GM19238 (cell line): ENCODE results near the gene GAB2.
"Not testable (repeated sequence)": the region's sequence is repeated elsewhere in the genome, so short reads cannot be mapped to it uniquely, and the experiment has no call there.

ENCODE experiments used
- DNase-seq: peaks from one replicate; pipeline ENCODE4 v3.0.0; 2011; ENCODE audit warnings: low spot score; ENCODE audit not compliant: insufficient read length

The GAB2 gene

DNA sequence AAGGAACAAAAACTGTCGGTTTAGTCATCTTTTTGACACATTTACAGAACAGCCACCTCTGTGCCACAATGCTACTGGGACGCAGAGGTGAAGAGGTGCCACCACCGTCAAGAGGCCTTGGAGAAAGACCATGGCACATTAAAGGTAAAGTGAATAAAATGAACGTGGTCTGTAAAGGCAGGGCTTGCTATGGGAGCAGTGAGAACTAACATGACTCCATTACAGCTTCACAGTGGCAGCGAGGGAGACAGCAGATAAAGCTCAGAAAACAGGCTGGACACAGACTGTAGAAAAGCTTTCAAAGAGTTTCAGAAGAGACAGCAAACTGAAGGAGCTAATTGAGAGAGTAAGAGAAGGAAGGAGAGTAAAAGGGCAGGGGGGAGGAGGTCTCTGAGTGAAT lies 102.9 kb downstream of the GAB2 start:
- no peak for DNase-seq

- DNase-seq, result no peak
These were observed 103.7 kb downstream of the GAB2 start for GRCh38 chr11:78313898-78314297.

GRCh38 chr11:78313181-78313795 lies 104.3 kb downstream of the GAB2 start:
- no peak for DNase-seq

GRCh38 chr11:78312712-78313111 lies 104.9 kb downstream of the GAB2 start:
- no peak for DNase-seq

DNA sequence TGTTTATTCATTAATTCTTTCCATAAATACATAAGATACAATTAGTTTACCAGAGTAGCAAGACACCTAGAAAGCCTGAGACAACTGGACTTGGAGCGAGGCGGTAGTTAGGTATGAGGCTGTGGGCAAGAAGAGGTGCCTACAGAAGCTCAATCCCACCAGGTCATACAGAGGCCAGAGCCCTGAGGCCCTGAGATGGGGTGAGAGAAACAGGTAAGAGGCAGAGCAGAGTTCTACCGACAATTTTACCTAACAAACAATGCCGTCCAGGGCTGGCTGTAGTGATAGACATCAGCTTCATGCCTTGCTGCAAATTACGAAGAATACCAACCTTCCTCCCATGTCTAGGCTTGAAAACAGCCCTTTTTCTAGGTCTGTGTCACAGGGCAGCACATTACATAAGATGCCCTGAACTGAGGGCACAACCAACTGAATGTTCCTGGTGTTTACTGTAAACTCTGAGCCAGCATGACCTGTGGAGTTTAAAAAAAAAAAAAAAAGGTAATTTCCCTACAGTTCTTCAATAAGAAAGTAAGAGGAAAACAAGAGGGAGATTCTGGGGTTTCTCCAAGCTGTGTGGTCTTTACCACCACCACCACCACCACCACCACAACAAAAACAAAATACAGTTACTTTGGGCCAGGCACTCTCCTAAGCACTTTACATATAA lies 105.8 kb downstream of the GAB2 start:
- DNase-seq, result no peak

DNA sequence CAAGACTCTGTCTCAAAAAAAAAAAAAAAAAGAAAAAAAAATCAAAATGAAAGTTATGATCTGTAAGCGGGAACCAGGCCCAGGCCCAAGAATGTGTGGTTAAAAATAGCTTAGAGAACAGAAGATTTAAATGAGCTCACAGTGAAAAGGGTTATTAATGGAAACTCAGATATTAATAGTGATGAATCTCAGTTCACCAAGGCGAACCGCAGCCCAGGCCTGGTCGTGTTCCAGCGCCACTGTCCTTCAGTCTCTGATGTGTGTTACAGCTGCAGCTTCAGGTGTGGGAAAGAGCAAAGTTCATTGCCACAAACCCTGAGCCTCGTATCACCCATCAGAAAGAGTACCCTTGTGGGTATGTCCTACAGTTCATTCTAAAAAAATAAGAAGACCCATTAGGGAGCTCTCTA lies 107.1 kb downstream of the GAB2 start:
- peak; percentile 49 for DNase-seq

DNA sequence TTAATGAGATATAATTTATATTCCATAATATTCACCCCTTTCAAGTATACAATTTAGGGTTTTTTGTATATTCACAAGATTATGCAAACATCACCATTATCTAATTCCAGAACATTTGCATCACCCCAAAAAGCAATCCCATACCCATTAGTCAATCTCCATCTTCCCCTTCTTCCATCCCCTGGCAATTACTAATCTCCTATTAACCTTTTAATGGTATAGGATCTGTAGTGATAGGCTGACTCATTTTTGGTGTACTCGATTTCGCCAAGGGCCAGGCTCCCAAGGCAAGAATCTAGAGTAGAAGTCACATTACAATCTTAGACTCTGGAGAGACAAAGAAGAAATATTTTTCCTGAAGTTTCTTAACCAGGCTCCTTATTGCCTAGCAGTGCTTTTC lies 113.4 kb downstream of the GAB2 start:
- DNase-seq, result no peak

DNA sequence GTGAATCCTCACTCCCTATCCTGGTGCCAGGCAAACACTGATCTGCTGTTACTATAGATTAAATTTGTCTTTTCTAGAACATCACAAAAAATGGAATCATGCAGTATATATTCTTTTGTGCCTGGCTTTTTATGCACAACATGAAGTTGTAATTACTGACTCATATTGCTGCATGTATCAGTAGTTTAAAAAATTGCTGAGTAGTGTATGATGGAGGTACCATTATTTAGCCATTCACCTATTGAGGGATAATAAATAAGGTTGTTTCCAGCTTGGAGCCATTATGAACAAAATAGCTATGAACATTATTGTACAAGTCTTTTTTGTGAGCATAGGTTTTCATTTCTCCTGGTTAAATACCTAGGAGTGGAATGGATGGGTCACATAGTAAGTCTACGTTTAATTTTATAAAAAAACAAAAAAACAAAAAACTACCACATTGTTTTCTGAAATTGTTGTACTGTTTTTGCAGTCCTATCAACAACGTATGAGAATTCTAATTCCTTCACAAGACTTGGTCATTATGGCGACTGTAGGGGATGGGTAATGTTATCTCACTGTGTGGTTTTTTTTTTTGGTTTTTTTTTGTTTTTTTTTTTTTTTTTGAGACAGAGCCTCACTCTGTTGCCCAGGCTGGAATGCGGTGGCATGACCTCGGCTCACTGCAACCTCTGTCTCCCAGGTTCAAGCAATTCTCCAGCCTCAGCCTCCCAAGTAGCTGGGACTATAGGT lies 117.3 kb downstream of the GAB2 start:
- no peak for DNase-seq

GRCh38 chr11:78299000-78299710 lies 118.5 kb downstream of the GAB2 start:
- DNase-seq, result no peak

DNA sequence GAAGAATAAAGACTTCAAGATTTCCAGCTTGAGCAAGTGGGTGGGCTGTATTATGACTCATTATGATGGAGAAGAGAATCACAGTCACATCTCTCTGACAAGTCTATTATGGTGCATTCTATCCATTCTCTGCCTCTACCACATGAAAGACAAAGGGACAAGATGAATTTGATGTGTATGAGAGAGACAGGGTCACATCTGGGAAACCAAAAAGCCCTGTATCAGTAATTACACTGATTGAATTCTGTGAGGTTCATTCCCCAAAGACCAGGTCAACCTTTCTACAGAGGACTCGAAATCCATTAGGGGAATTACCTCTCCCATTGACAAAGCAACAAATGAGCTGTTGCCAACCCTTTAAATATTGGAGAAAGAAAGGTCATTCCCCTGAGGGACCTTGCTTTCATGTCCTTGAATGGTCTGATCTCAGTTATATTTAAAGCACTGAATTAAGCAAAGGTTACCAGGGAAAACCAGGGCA lies 119.3 kb downstream of the GAB2 start:
- DNase-seq, result no peak

DNA sequence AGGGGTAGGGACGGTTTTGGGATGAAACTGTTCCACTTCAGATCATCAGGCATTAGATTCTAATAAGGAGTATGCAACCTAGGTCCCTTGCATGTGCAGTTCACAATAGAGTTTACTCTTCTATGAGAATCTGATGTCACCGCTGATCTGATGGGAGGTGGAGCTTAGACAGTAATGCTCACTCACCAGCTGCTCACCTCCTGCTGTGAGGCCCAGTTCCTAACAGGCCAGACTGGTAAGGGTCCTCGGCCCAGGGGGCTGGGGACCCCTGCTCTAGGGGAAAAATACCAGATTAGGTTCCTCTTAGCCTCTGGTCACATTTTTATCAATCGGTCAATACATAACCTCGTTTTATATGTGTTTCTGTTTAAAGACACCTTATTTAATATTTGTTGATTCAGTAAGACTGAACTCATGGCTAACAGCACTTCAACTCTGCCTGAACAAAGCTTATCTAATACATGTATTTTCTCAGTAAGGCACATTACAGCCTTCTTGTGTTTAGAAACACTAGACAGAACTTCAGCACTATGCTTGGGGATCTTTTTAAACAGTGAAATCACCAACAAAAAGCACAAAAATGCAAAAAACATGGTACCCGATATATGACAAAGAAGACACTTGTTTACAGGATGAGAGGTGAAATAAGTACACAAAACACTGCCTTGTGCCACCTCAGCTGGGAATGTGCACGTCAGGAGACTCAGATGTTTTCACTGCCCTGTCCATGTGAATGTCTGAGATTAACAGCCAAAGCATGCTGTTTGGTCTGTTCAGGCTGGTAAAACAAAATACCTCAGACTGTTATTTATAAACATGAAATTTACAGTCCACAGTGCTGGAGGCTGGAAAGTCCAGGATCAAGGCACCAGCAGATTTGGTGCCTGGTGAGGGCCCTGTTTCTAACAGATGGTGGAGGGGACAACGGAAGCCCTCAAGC lies 121.4 kb downstream of the GAB2 start:
- no peak for DNase-seq

- no peak for DNase-seq
These were observed 122.3 kb downstream of the GAB2 start for GRCh38 chr11:78295347-78295746.

GRCh38 chr11:78294100-78294499 lies 123.5 kb downstream of the GAB2 start:
- not testable (repeated sequence) for DNase-seq

- DNase-seq, result no peak
These were observed 124.1 kb downstream of the GAB2 start for GRCh38 chr11:78293536-78293935.

- DNase-seq, result no peak
These were observed 125.4 kb downstream of the GAB2 start for GRCh38 chr11:78292109-78292803.

- DNase-seq, result no peak
These were observed 126.0 kb downstream of the GAB2 start for GRCh38 chr11:78291503-78292108.

DNA sequence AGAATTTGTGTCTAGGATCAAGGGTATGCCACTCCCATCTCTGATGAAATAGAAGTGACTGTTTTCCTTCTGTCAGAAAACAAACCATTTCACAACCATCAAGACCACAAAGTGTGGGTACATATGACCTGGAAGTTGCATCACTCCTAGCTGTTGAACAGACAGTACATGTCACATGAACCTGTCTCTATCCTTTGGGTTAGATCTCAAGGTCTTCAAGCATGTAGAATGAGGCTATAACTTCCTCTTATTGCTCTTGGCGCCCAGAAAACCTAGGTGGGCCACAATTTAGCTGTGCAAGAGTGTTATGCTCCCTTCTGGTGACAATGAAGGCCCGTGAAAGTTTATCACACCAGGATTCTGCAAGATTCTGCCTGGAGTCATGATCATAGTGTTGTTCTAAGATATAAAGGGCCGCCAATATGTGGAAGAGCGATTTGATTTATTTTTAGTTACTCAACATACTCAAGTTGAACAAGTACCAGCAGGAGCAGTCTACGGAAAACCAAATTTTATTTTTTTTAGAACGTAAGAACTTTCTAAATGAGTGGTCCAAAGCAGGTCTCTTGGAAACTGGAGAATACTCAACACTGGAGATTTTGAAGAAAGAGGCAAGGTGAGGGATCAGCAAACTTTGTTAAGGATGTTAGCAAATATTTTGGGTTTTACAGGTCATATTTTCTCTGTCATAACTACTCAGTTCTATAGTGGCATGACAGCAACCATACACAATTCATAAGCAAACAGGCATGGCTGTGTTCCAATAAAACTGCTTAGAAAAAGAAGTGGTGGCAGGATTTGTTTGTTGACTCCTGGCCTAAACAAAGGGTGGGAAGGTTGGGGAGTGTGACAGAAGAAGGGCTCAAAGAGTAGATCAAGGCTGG lies 127.1 kb downstream of the GAB2 start:
- no peak for DNase-seq

DNA sequence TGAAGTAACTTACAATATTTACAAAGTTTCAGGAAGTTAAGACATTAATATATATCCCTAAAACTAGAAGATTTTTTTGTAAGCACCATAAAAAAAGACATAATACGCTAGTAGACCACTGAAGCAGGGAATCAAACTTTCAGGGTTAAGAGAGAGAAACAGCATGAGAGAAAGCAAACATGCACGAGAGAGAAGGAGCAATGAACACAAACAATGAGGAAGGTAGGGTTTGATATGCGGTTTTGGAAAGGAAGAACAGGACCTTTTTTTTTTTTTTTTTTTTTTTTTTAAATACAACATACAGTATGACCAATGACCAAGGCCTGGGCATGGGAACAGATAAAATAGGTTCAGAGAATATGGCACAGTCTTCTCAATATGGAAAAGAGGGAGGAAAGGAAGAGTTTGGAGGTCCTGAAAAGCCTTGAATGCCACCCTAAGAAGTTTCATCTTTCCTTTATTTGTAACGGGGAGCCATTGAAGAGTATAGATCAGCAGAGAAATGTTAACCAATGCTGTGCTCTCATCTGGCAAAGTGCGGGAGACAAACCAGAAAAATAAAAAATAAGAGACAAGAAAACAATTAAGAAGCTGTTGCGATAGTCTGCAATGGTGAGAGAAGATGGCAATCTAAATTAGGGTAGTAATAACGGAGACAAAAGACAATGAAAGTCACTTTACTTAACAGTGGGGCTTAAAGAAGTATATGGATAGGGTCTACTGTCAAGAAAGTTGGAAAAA lies 127.9 kb downstream of the GAB2 start:
- no peak for DNase-seq
